Measurements from ENCODE around the gene LRRC47. TPM values are rescaled to one million over a fixed set of nuclear protein-coding genes. Genes with fewer than 3 reads are reported as not detected.

The LRRC47 gene
- total and polyA plus RNA-seq, 2 of the 13 experiments (the other 11 are each of a cell fraction or from before 2014, with no cell fraction given): 18.3 to 52.5 TPM

GRCh38 chr1:3733883-3734589, 62.3 kb downstream of the LRRC47 start:
- H3K79me2 ChIP-seq (ENCODE audit: insufficient read depth, low read length): no peaks in the 10 kb centered on the region
- peak; percentile 13; the same call in 1 of the 2 replicates for TF ChIP-seq ZNF607 (CRISPR knock-in tag; IDR thresholded peaks at IDR 0.05; ENCODE audit: borderline replicate concordance)
- TF ChIP-seq TFDP2 (CRISPR knock-in tag; IDR thresholded peaks at IDR 0.05): no peak
- TF ChIP-seq BRCA1 (CRISPR knock-in tag; IDR thresholded peaks at IDR 0.05): no peak
- TF ChIP-seq MTERF4 (CRISPR knock-in tag; IDR thresholded peaks at IDR 0.05): no peak
- TF ChIP-seq ZBTB21 (CRISPR knock-in tag; IDR thresholded peaks at IDR 0.05): no peak
- TF ChIP-seq BORCS8-MEF2B (CRISPR knock-in tag; IDR thresholded peaks at IDR 0.05): peak; percentile 14; the same call in 1 of the 2 replicates
- TF ChIP-seq ZNF318 (CRISPR knock-in tag; IDR thresholded peaks at IDR 0.05): no peak
- TF ChIP-seq ZNF616 (CRISPR knock-in tag; IDR thresholded peaks at IDR 0.05; ENCODE audit: low read depth): no peak
- TF ChIP-seq ZNF124 (CRISPR knock-in tag; IDR thresholded peaks at IDR 0.05): peak; percentile 9; the same call in 1 of the 2 replicates
- no peak for TF ChIP-seq ZNF660 (CRISPR knock-in tag; IDR thresholded peaks at IDR 0.05; ENCODE audit: borderline replicate concordance, low read depth)
- no peak for TF ChIP-seq ETS1 (CRISPR knock-in tag; IDR thresholded peaks at IDR 0.05)

More at GRCh38 chr1:3733883-3734589, 62.3 kb downstream of the LRRC47 start:
- WGBS (ENCODE audit: low lambda C conversion rate): 49% methylated on average over 7 of the region's 17 CpGs
- Histone ChIP-seq H3K4me3 (replicated peaks in 1 of 3; ENCODE audit: insufficient read depth in 1 of 3, low read depth in 2 of 3, low read length in 3 of 3) (peak overlapping the region in 1 of 3 experiments; percentile 43; a peak in 1 of 6 replicates), H3K4me1 (ENCODE audit: insufficient read depth, low read length) (peaks cover 35% of the 10 kb centered on the region), H4K20me1 (ENCODE audit: insufficient read depth, low read length) (no peaks in the 10 kb centered on the region), H3K27me3 (ENCODE audit: control insufficient read depth in 1 of 2, insufficient read depth in 2 of 2, low read length in 2 of 2) (no peaks in the 10 kb centered on the region), H3K9me3 (ENCODE audit: low read length) (no peaks in the 10 kb centered on the region), H3K27ac (ENCODE audit: extremely low read length, insufficient read depth, low read length) (peak overlapping the region; percentile 69), H3K4me2 (ENCODE audit: low read depth, low read length) (peak overlapping the region; percentile 62), H3K9ac (ENCODE audit: insufficient read depth, low read depth, low read length) (peak overlapping the region; percentile 49), H2AFZ (ENCODE audit: low read length) (no peak overlapping the region), H3K36me3 (replicated peaks in 1 of 2; ENCODE audit: control insufficient read depth in 1 of 2, insufficient read depth in 2 of 2, low read length in 2 of 2) (peaks cover 8 to 32% of the 10 kb centered on the region in 2 experiments)
- intact Hi-C loops (cut with micrococcal nuclease; ENCODE audit: unreplicated experiment): no loop called here
- ATAC-seq: peak; percentile 28
- peak; percentile 27 for DNase-seq (ENCODE audit: low spot score)
- in situ Hi-C loops (cut with HindIII; ENCODE audit: extremely low pct_ligation_motif_present, low pct_unique_long_range_greater_than_20kb): no loop called here
- POLR2A ChIA-PET: interaction anchor here (0.7 to 1.1 kb wide), 4 partner anchors 31 to 888 kb away, joined by 3 to 11 read pairs (median 3); no protein-coding TSS in a partner anchor
- BruUV-seq (replicated peaks): no TSS peak
- CTCF ChIA-PET (ENCODE audit: low intra/inter-chr PET ratio, low total read pairs): no interaction called here
- peak; percentile 36 for FAIRE-seq
